GM10248 (cell line): Measurements from ENCODE around the gene CPLX4.
A peak's percentile ranks its signal among the peaks of the same experiment; 100 is the strongest.

Source experiments
- CTCF ChIA-PET: fragments of 300-600 bp; sonication (Branson Sonifier 250); formaldehyde crosslinking; extraction: SDS; loops from one replicate; lab custom pipeline; 2021; ENCODE audit warnings: antibody characterized with exemption; lab: Yijun Ruan, JAX
- POLR2A ChIA-PET: fragments of 350-650 bp; sonication (Branson Sonifier 250); formaldehyde crosslinking; extraction: SDS; loops from one replicate; lab custom pipeline; 2020; ENCODE audit warnings: antibody characterized with exemption; lab: Yijun Ruan, JAX
- DNase-seq: peaks from one replicate; pipeline ENCODE4 v3.0.0; 2012; ENCODE audit errors: extremely low spot score
- TF ChIP-seq, protein P1 (sequence below): IDR thresholded peaks from 2 replicates; pipeline ENCODE4 v1.5.1; 2012; ENCODE audit warnings: mild to moderate bottlenecking, low read depth; ENCODE audit errors: extremely low read depth, missing control alignments, control extremely low read depth

Gene CPLX4

DNA sequence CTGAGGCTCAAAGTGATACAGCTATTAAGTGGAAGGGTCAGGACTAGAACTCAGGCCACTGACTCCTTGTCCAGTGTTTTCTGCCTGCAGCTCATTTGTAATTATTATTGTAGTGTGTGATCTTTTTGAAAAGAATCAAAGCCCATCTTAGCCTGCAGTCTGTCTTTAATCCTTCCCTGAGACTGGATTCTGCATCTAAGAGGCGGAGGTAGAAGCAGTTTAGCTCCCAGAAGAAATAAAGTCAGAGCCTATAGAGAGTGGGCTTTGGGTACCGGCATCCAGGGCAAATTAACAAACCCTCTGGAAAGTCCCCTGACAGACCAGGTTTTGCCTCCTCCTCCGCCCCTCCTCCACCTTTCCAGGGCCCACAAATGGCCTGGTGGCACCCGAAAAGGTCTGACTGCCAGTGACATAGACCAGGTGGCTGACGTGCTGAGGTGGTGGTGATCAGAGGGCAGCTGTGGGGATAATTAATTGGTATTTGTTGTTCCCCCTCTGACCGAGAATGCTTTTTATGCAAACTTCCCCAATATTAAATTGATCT lies 43.0 kb downstream of the CPLX4 start:
- POLR2A ChIA-PET: no interaction called here

GRCh38 chr18:59274533-59274928 lies 43.9 kb downstream of the CPLX4 start:
- TF ChIP-seq, protein P1, sequence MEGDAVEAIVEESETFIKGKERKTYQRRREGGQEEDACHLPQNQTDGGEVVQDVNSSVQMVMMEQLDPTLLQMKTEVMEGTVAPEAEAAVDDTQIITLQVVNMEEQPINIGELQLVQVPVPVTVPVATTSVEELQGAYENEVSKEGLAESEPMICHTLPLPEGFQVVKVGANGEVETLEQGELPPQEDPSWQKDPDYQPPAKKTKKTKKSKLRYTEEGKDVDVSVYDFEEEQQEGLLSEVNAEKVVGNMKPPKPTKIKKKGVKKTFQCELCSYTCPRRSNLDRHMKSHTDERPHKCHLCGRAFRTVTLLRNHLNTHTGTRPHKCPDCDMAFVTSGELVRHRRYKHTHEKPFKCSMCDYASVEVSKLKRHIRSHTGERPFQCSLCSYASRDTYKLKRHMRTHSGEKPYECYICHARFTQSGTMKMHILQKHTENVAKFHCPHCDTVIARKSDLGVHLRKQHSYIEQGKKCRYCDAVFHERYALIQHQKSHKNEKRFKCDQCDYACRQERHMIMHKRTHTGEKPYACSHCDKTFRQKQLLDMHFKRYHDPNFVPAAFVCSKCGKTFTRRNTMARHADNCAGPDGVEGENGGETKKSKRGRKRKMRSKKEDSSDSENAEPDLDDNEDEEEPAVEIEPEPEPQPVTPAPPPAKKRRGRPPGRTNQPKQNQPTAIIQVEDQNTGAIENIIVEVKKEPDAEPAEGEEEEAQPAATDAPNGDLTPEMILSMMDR: no peak
- DNase-seq: no peak
- ChIA-PET POLR2A (no interaction called here), CTCF (interaction anchor here (0.7 kb wide), 1 partner anchor 11 kb away, joined by 3 read pairs; no protein-coding TSS in a partner anchor)

More for the DNA sequence above, 43.0 kb downstream of the CPLX4 start:
- TF ChIP-seq, protein P1: no peak
- DNase-seq: no peak
- CTCF ChIA-PET: interaction anchor here (0.7 to 1.7 kb wide), 3 partner anchors 12 to 204 kb away, joined by 3 to 4 read pairs (median 3); no protein-coding TSS in a partner anchor

GRCh38 chr18:59273759-59274532 lies 44.5 kb downstream of the CPLX4 start:
- DNase-seq: no peak
- TF ChIP-seq, protein P1: no peak
- ChIA-PET CTCF (interaction anchor here (1.2 to 1.5 kb wide), 2 partner anchors 10 to 129 kb away, joined by 3 to 8 read pairs; no protein-coding TSS in a partner anchor), POLR2A (no interaction called here)

GRCh38 chr18:59272891-59273758 lies 45.3 kb downstream of the CPLX4 start, which contains the start of gene RAX:
Gene RAX (minus strand): TSS chr18:59273454. CDS start chr18:59273206, 248 bp downstream.
- DNase-seq: peak; percentile 73
- CTCF ChIA-PET: interaction anchor here (0.7 to 2.4 kb wide), 5 partner anchors 9 to 129 kb away, joined by 3 to 8 read pairs (median 4); no protein-coding TSS in a partner anchor

DNA sequence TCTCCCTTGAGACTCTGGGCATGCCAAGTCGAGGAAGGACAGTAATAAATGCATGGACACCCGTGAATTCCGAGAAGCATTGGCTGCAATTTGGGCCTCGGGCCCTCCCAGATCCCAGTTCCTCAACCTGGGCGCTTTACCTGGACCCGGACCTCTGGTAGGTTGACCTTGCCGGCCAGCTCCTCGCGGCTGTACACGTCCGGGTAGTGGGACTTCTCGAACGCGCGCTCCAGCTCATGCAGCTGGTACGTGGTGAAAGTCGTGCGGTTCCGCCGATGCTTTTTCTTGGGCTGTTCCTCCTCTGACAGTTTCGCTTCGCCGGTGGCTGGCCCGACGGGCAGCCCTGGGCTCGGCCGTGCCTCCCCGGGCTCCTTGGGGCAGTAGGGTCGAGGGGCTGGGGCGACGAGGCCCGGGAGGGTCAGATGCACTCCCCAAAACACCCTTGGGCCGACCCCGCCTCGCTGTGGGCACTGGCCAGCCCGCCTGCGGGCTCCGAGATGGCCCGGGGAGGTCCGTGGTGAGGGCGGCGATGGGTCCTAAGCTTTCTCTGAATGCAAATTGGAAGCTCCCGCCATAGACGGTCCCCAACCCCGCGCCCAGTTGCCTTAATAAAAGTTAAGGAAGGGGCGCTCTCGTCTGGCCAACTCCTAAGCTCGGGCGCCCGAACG lies 46.1 kb downstream of the CPLX4 start:
- peak; percentile 18 for DNase-seq

More at GRCh38 chr18:59272891-59273758, 45.3 kb downstream of the CPLX4 start, which contains the start of gene RAX:
- POLR2A ChIA-PET: interaction anchor here (0.5 kb wide), 1 partner anchor 1346 kb away, joined by 3 read pairs; no protein-coding TSS in a partner anchor
- TF ChIP-seq, protein P1: peak; percentile 7

More for the DNA sequence above, 46.1 kb downstream of the CPLX4 start:
- TF ChIP-seq, protein P1: no peak
- POLR2A ChIA-PET: no interaction called here
- CTCF ChIA-PET: interaction anchor here (0.7 to 2.4 kb wide), 6 partner anchors 8 to 130 kb away, joined by 3 to 8 read pairs (median 6); no protein-coding TSS in a partner anchor
